Measurements from ENCODE around the gene CMTM2.
"Not testable (repeated sequence)": the region's sequence is repeated elsewhere in the genome, so short reads cannot be mapped to it uniquely, and the experiment has no call there.

The CMTM2 gene

GRCh38 chr16:66552286-66553177, 26.7 kb upstream of the CMTM2 start, which contains the start of gene CKLF:
TSS of gene CKLF (plus strand) at chr16:66552576. CDS start at chr16:66552716, 140 bp downstream.
- no peak for DNase-seq (ENCODE audit: low read depth, low spot score)

GRCh38 chr16:66553223-66553622, 26.0 kb upstream of the CMTM2 start:
- no peak for DNase-seq (ENCODE audit: low read depth, low spot score)

GRCh38 chr16:66554021-66554420, 25.2 kb upstream of the CMTM2 start:
- DNase-seq (ENCODE audit: low read depth, low spot score), result no peak

- DNase-seq (ENCODE audit: low read depth, low spot score), result no peak
Measured at GRCh38 chr16:66554495-66554894, 24.8 kb upstream of the CMTM2 start.

- DNase-seq (ENCODE audit: low read depth, low spot score), result no peak
Measured at GRCh38 chr16:66560107-66560506, 19.2 kb upstream of the CMTM2 start.

- no peak for DNase-seq (ENCODE audit: low read depth, low spot score)
Measured at GRCh38 chr16:66561381-66562080, 17.7 kb upstream of the CMTM2 start.

- DNase-seq (ENCODE audit: low read depth, low spot score), result no peak
Measured at GRCh38 chr16:66562409-66562808, 16.9 kb upstream of the CMTM2 start.

GRCh38 chr16:66562986-66563385, 16.3 kb upstream of the CMTM2 start:
- no peak for DNase-seq (ENCODE audit: low read depth, low spot score)

- DNase-seq (ENCODE audit: low read depth, low spot score), result no peak
Measured at GRCh38 chr16:66563574-66564334, 15.5 kb upstream of the CMTM2 start.

- DNase-seq (ENCODE audit: low read depth, low spot score), result no peak
Measured at GRCh38 chr16:66566051-66566901, 13.0 kb upstream of the CMTM2 start, which contains the start of gene CMTM1. TSS of gene CMTM1 (plus strand) at chr16:66566439. CDS start at chr16:66566514, 75 bp downstream.

GRCh38 chr16:66567270-66567669, 12.0 kb upstream of the CMTM2 start:
- DNase-seq (ENCODE audit: low read depth, low spot score), result not testable (repeated sequence)

- DNase-seq (ENCODE audit: low read depth, low spot score), result no peak
Measured at GRCh38 chr16:66568355-66568754, 10.9 kb upstream of the CMTM2 start.

- no peak for DNase-seq (ENCODE audit: low read depth, low spot score)
Measured at GRCh38 chr16:66569131-66569530, 10.1 kb upstream of the CMTM2 start.

GRCh38 chr16:66569827-66570405, 9.3 kb upstream of the CMTM2 start:
- DNase-seq (ENCODE audit: low read depth, low spot score), result no peak

GRCh38 chr16:66572356-66572755, 6.9 kb upstream of the CMTM2 start:
- DNase-seq (ENCODE audit: low read depth, low spot score), result no peak

- no peak for DNase-seq (ENCODE audit: low read depth, low spot score)
Measured at GRCh38 chr16:66574081-66574480, 5.2 kb upstream of the CMTM2 start.

GRCh38 chr16:66574531-66574930, 4.7 kb upstream of the CMTM2 start:
- DNase-seq (ENCODE audit: low read depth, low spot score), result no peak

GRCh38 chr16:66575060-66575459, 4.2 kb upstream of the CMTM2 start:
- DNase-seq (ENCODE audit: low read depth, low spot score), result no peak

GRCh38 chr16:66576296-66576695, 3.0 kb upstream of the CMTM2 start:
- no peak for DNase-seq (ENCODE audit: low read depth, low spot score)

- no peak for DNase-seq (ENCODE audit: low read depth, low spot score)
Measured at GRCh38 chr16:66580605-66581209, 1.4 kb downstream of the CMTM2 start.

Data from iPS DF 19.7 (cell line).